Epithelial cell of proximal tubule (primary cell): ENCODE results near the gene PAQR8. TPM values are rescaled to one million over a fixed set of nuclear protein-coding genes. Genes with fewer than 3 reads are reported as not detected.

Experiments used
- total RNA-seq: library from RNA; depleted of rRNA; stranded (reverse); fragments of >200 nt; gene quantifications from 2 replicates; pipeline ENCODE4 v1.2.3, GENCODE V29; 2015

The PAQR8 gene
- total RNA-seq, 1 donor from 2014 or later, result 8.2 TPM

Other genes starting within 250 kb of the PAQR8 start
- gene IL17A, start 175.8 kb upstream of the PAQR8 start, total RNA-seq, result not detected in 2 replicates
- not detected in 2 replicates for gene IL17F, start 117.7 kb upstream of the PAQR8 start, total RNA-seq
- 137 and 175 TPM in 2 replicates for gene MCM3, start 77.4 kb upstream of the PAQR8 start, total RNA-seq
- gene EFHC1, start 58.2 kb downstream of the PAQR8 start, total RNA-seq, result 18.1 and 20.2 TPM in 2 replicates
- gene TRAM2, start 214.9 kb downstream of the PAQR8 start, total RNA-seq, result 16.3 and 19.2 TPM in 2 replicates